ENCODE results near the gene FAM168A.

FAM168A gene

GRCh38 chr11:73401217-73401923 lies 196.5 kb downstream of the FAM168A start:
- DNase-seq (ENCODE audit: low read depth): no peak

GRCh38 chr11:73400293-73400692 lies 197.6 kb downstream of the FAM168A start:
- no peak for DNase-seq (ENCODE audit: low read depth)

DNA sequence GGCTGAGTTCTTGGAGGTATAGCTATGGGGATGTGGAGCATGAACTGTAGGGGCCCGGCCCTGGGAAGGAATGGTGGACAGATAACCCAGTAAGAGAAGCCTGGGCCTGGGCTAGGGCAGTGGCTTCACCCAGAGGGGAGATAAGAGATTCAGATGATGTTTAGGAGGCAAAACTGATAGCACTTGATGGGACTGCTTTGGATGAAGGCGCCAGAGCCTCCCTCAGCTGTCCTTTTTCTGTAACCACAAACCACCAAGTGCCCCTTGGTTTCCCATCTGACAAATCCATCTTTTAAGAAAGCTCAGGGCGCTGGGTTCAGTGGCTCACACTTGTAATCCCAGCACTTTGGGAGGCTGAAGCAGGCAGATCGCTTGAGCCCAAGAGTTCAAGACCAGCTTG lies 198.3 kb downstream of the FAM168A start:
- no peak for DNase-seq (ENCODE audit: low read depth)

- DNase-seq (ENCODE audit: low read depth): no peak
These were observed 198.7 kb downstream of the FAM168A start for GRCh38 chr11:73399159-73399590.

DNA sequence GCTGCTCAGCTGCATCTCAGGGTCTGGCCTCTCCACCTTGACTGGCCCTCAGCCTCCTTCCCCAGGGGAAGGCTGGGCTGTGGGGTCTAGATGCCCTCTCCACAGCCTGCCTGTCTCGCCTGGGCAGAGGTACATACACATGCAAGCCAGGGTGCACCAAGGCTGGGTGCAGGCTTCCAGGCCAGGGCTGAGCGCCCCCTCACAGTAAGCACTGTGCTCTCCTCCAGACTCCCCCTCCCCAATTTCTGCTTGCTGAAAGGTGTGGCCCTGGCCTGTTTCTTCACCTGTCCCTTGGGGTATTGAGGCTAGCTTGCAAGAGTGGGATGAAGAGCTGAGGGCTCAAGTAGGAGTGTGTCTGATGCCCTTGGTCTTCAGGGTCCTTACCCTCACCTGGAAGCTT lies 199.2 kb downstream of the FAM168A start:
- no peak for DNase-seq (ENCODE audit: low read depth)

DNA sequence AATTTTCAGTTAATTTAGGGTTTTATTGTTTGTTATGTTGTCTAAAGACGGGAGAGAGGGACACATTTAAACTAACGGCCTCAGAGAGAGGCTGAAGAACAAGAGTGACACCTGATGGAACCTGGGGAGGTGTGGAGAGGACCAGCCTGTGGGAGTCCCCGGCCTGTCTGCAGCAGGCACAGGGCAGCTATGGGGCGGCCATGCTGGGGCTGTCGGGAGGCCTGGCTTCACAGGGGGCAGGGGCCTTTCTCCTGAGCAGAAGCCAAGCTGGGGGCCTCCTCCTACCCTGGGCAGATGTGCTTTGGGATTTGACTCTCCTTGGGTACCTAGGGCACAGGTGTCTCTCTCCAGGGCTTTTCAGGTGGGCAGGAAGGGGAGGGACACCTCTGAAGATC lies 199.8 kb downstream of the FAM168A start:
- no peak for DNase-seq (ENCODE audit: low read depth)

- DNase-seq (ENCODE audit: low read depth): no peak
These were observed 200.3 kb downstream of the FAM168A start for GRCh38 chr11:73397468-73398131.

GRCh38 chr11:73396985-73397384 lies 200.9 kb downstream of the FAM168A start:
- DNase-seq (ENCODE audit: low read depth): no peak

- DNase-seq (ENCODE audit: low read depth): no peak
These were observed 201.5 kb downstream of the FAM168A start for GRCh38 chr11:73396251-73396930.

DNA sequence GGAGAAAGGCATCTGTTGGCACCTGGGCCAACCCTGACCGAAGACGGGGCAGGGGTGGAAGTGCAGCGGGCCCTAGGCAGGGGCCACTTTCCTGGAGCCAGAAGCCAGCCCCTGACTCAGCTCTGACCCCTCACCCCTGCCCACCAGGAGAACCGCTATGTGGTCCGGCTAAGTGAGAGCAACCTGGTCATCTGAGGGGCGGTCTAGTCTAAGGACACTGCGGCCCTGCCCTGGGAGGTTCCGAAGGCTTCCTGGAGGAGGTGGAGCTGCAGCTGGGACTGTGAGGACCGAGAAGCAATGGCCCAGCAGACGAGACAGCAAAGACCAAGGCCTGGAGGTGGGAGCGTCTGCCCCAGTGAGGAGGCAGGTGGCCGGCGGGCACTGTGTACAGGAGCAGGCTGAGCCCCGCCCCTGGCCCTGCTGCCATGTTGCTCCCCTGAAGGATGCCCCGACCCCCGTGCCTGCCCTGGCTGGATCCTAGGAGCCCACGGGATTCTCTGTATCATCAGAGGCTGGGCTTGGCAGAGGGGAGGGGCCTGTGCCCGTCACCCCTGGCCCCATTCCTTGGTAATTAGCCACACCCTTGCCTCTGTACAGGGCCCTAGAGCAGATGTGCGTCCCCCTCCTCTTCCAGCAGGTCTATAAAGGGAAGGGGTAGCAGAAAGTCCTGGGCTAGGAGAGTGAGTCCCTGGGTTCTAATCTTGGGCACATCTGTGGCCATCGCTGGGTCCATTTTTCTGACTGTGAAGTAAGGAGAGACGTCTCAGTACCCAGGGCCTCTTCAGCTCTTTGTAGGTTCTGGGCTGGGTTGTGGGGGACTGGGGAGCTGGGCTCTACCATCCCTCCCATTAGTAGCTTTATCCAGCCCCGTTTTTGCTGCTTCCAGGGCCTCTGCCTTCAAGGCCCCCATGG lies 202.4 kb downstream of the FAM168A start:
- DNase-seq (ENCODE audit: low read depth): no peak

GRCh38 chr11:73394416-73395296 lies 203.3 kb downstream of the FAM168A start:
- DNase-seq (ENCODE audit: low read depth): no peak

DNA sequence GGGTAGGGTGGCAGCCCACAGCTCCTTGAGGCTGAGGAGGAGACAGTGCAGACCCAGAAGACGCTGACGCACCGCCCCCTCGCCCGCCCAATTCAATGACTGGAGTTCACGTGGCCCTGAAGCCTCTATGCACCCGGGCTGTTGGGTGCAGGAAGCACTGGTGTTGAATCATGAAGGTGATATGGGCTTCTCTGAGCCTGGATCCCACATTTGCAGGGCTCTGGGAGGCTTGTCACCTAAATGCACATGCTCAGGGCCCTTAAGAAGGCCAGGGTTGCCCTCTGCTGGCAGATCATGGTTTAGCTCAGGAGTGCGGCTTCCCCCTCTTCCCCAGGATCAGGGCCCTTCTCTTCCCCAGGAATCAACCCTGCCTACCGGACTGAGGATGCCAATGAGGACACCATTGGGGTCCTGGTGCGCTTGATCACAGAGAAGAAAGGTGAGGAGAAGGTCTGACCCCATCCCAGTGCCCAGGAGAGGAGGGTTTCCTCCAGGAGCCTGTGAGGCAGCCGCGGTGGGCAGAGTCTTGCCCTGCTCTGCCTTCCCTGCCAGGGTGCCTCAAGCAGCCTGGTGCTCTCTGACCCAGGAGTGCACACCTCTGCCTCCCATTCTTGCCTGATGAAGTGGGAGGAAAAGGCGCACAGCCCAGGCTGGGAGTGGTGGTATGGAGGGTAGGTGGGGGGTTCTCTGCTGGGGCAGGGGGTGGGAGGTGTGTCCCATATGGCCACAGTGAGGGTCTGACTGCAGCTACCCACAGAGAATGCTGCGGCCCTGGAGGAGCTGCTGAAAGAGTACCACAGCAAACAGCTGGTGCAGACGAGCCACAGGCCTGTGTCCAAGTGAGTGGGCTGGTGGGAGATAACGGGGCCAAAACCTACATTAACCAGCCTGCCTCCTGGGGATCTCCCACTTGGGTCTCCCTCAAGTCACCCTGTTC lies 204.2 kb downstream of the FAM168A start:
- peak; percentile 36 for DNase-seq (ENCODE audit: low read depth)

- DNase-seq (ENCODE audit: low read depth): no peak
These were observed 204.9 kb downstream of the FAM168A start for GRCh38 chr11:73393011-73393380.

DNA sequence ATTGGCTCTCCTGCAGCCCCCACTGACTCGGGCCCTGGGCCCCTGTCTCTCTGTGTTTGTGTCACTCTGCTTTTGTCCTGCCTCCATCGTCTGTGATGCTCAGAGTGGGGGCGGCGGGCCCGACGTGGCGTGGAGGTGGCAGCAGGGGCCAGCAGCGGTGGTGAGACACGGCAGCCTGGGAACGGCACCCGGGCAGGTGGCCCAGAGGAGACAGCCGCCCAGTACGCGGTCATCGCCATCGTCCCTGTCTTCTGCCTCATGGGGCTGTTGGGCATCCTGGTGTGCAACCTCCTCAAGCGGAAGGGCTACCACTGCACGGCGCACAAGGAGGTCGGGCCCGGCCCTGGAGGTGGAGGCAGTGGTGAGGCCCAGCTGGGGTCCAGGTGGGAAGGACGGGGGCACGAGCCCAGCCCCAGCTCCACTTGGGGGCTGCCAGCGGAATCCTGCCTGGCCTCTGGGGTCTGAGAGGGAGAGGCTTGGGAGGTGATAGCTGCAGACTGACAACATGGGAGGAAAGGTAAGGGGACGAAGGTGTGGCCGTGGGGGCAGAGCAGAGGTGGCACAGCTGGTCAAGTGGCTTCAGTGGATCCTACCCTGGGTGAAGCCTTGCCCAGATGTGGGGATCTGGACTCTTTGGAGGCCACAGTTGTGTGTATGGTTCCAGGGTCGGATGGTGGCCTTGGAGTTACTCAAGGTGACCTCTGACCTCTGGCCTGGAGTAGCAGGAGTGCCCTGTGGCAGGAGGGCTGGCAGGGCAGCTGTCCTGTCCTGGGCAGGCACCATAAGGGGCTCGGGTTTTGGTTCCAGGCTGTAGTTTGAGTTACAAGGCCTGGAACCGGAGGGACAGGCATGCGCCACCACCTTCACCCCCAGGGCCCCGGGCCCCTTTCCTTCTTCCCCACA lies 205.6 kb downstream of the FAM168A start:
- no peak for DNase-seq (ENCODE audit: low read depth)

GRCh38 chr11:73391665-73392064 lies 206.2 kb downstream of the FAM168A start:
- no peak for DNase-seq (ENCODE audit: low read depth)

GRCh38 chr11:73390601-73391565 lies 207.0 kb downstream of the FAM168A start:
- DNase-seq (ENCODE audit: low read depth): no peak

DNA sequence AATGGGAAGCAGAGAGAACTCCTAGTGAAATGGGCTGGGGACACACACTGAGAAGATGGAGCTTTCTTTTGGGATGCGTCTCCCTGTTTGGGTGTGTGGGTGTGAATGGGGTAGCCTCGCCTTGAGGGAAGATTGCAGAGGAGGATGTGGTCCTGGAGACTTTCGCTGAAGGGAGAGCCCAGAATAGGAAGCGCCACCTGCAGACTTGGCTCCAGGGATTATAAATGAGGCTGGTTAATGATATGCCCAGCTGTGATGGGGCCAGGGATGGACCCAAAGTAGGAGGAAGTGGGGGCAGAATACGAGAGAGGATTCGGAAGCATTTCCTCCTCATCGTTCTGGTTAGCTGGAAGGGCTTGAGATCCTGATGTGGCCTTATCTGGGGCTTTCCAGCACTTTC lies 208.0 kb downstream of the FAM168A start:
- DNase-seq (ENCODE audit: low read depth): no peak

- DNase-seq (ENCODE audit: low read depth): no peak
These were observed 208.8 kb downstream of the FAM168A start for GRCh38 chr11:73389134-73389525.
